OCI-M2 (cell line): ENCODE data around the gene MAPKAPK5.
"Not testable (repeated sequence)": the region's sequence is repeated elsewhere in the genome, so short reads cannot be mapped to it uniquely, and the experiment has no call there.

ENCODE experiments used
- DNase-seq: peaks from one replicate; lab custom pipeline; 2025; ENCODE audit not compliant: unreplicated experiment; lab: John Stamatoyannopoulos, UW

Gene MAPKAPK5, protein sequence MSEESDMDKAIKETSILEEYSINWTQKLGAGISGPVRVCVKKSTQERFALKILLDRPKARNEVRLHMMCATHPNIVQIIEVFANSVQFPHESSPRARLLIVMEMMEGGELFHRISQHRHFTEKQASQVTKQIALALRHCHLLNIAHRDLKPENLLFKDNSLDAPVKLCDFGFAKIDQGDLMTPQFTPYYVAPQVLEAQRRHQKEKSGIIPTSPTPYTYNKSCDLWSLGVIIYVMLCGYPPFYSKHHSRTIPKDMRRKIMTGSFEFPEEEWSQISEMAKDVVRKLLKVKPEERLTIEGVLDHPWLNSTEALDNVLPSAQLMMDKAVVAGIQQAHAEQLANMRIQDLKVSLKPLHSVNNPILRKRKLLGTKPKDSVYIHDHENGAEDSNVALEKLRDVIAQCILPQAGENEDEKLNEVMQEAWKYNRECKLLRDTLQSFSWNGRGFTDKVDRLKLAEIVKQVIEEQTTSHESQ

DNA sequence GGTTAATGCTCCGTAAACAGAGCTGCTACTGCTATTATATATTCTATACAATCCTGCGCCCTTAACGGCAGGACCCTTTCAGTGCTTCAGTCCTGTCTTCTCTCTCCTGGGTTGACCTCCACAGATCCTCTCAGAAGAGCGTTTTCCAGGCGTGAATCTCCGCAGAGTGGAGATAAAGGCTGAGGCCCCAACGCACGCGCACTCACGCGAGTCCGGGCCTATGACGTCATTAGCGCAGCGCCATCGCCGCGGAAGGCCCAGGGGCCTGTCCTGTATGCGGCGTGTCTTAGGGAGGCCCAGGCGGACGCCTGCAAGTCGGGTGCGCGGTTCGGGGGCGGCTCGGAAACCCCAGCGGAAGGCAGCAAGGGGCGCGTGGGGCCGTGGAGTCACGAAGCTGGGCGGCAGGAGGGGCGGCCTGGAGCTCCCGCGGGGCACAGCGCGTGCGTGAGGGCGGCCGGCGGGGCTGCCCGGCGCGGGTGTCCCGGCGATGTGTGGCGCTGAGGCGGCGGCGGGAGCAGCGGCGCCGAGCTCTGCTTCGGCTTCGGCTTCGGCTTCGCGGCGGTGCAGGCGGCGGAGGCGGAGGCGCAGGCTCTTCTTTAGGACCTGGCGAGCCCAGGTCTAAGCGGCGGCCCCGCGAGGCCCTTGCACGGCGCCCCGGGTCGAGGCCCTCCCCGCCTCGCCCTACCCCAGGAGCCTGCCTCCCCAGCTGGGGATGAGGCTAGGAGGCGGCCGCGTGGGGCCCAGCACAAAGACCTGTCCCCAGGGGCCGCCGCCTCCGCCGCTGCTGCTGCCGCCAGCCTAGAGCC is at the start of gene MAPKAPK5:
Gene MAPKAPK5, plus strand, starts transcription at position 479 of the 806 bp plus-strand sequence. CDS start 506 bp downstream, outside the sequence.
- peak; percentile 54 for DNase-seq

DNA sequence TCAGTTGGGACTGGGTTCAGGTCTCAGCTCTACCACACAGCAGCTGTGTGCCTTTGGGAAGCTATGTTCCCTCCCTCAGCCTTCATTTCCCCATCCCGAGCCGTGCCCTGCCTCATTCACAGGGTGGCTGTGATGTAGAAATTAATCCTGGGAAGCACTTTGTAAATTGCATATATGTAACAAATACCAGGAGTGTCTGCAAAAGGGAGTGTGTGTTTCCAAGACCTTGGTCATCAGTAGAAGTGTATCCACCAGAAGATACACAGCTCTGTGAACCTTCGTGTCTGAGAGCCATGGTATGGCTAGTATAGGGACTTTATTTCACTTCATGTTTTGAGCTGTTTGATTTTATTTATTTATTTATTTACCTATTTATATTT is 49.2 kb upstream of the MAPKAPK5 start:
- no peak for DNase-seq

DNA sequence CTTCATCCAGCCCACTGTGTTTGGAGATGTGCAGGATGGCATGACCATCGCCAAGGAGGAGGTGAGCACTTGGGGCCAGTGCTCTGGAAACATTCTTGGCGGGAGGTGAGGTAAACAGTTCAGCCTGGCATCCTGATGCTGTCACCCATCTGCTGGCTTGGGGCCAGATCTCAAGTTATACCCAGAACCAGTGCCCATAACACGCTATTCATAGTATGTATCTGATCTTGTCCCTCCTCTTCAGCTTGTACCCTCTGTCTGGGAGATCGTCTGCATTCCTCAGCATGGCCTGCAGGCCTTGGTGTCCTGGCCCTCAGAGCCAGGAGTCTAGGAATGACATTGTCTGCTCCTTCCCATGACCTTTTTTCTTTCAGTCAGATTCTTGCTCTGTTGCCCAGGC is 43.8 kb upstream of the MAPKAPK5 start:
- no peak for DNase-seq

DNA sequence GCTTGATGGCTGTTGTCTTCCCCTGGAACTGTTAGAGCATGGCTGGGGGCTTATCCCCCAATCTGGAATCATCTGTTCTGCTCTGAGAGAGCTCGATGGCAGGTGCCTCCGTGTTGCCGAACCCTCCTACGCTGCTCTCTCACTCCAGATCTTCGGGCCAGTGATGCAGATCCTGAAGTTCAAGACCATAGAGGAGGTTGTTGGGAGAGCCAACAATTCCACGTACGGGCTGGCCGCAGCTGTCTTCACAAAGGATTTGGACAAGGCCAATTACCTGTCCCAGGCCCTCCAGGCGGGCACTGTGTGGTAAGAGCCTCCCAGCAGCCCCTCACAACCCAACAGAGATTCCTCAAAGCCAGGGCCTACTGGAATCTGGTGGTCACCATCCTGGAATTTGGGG is 42.3 kb upstream of the MAPKAPK5 start:
- no peak for DNase-seq

DNA sequence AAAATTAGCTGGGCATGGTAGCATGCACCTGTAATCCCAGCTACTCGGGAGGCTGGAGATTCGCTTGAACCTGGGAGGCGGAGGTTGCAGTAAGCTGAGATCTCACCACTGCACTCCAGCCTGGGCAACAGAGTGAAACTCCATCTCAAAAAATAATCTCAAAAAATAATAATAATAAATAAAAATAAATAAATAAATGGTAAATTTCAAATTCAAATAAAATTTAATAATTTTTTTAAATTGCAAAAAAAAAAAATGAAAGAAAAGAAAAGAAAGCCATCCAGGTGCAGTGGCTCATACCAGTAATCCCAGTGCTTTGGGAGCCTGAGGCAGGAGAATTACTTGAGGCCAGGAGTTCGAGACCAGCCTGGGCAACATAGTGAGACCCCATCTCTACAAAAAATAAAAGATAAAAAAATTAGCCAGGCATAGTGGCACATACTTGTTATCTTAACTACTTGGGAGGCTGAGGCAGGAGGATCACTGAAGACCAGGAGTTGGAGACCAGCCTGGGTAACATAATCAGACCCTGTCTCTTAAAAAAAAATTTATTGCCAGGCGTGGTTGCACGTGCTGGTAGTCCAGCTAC is 38.9 kb upstream of the MAPKAPK5 start:
- DNase-seq, result no peak

DNA sequence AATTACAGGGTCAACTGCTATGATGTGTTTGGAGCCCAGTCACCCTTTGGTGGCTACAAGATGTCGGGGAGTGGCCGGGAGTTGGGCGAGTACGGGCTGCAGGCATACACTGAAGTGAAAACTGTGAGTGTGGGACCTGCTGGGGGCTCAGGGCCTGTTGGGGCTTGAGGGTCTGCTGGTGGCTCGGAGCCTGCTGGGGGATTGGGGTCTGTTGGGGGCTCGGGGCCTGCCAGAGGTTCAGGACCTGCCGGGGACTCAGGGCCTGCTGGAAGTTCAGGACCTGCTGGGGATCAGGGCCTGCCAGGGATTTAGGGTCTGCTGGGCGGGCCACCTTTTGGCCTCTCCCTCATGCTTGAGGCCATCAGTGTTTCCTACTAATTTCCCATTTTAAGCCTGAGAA is 38.2 kb upstream of the MAPKAPK5 start:
- no peak for DNase-seq

DNA sequence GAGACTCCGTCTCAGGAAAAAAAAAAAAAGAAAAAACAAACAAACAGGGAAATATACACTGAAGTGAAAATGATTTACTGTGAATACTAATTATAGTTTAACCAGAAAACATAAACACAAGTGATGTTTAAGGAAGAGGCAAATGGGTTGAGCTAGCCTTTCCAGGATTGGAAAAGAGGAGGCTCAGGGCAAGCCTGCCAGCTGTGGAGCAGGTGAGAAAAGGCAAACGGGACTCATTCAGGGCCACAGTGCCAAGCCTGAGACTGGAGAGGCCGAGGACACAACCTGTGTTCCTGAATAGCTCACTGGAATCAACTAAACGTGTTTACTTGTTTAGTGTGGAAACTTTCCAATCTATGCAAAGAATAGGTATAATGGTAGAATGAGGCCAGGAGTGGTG is 35.7 kb upstream of the MAPKAPK5 start:
- DNase-seq, result no peak

DNA sequence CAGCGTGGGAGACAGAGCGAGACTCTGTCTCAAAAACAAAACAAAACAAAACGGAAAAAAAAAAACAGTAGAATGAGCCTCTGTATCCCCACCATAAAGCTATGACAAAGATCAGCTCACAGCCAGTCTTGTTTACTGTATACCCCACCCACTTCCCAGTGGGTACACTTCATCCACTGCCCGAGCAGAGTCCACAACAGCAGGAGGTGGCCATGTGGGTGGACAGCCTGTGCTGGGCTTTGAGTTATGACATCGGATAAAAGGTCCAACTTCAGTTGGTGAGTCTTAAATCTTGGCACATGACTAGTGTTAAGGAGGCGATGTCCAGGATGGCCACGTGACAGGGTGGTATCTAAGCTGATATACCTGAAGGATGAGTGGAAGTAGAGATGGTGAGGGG is 34.8 kb upstream of the MAPKAPK5 start:
- DNase-seq, result no peak

DNA sequence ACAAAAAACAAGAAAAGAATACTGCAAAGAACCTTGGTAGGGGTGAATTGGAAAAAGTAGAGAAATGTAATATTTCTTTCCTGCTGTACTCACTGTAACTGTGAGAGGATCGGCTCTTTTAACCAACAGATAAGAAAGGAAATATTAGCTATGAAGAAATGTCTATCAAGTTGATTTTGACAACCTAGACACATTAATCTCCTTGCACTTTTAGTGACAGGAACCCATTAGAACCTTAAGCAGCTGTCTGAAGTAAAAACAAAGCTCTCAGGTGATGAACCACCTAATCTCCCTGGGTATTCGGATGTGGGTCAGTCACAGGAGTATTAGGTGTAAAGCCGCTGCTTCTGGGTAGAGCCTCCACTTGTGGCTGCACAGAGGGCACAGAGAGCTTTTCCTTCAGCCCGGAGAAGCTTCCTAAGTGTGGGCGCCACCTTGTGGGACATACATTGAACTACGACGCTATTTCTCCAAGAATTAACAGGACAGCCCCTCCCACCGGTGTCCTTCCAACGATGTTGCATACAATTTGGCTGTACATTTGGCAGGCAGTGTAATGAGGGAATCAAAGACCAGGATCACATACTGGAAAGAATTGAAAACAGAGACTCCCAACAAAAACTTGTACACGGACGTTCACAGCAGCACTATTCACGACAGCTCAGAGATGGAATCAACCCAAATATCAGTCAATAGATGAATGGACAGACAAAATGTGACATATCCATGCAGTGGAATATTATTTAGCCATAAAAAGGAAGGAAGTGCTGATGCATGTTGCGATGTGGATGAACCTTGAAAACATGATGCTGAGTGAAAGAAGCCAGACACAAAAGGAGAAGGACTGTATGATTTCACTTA is 28.9 kb upstream of the MAPKAPK5 start:
- peak; percentile 50 for DNase-seq

DNA sequence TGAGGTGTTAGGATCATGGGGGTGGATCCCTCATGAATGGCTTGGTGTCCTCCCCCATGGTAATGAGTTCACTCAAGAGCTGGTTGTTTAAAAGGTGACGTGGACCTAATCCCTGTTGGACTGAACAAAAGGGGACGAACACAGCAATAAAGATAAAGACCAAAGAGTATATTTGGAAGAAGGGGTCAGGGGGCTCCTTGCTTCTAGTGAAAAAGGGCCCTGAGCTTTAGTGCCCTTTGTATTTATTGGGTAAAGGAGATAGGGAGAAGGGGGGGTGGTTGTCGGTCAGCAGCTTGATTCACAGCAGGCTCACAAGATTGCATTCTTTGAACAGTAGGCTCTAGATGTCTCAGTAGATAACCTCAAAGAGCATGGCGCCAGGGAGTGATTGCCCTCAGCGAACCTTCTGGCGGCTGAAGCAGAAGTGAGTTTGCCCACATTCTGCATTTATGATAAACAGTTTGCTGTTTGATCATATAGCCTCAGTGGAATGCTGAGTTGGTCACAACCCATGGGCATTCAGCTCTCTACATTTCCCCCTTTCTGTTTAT is 25.9 kb upstream of the MAPKAPK5 start:
- DNase-seq, result no peak

DNA sequence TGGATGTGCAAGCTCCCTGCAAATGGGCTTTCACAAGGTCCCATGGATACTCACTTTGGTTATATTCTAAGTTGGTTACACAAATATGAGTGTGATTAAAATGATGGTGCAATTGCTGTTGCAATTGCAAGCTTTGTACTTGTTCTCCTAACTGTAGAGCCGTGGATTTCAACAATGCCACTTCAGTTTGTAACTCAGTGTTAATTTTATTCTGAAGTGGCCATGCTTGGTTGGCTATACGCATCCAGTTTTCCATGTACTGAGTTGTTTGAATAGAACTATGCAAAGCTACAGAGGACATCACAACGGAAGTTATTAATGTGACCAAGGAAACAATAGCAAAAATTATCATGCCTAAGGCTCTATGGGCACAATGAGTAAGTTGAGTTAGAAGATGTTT is 25.1 kb upstream of the MAPKAPK5 start:
- not testable (repeated sequence) for DNase-seq

DNA sequence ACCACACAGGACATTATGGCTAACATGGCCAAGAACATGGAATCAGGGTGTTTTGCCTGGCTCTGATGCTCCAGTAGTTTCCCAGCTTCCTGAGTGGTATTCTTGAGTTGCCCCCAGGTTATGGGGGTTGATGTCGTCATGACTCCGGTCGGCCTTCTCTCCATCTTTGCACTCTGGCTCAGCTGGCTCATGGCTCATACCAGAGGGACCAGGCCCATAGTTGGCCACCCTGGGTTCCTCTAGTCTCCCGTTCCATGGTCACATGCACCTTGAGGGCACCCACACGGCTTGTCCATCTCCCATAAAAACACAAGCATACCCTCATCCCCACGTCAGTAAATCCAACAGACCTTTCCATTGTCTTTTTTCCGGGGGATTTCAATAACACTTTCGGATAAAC is 23.7 kb upstream of the MAPKAPK5 start:
- DNase-seq, result no peak

DNA sequence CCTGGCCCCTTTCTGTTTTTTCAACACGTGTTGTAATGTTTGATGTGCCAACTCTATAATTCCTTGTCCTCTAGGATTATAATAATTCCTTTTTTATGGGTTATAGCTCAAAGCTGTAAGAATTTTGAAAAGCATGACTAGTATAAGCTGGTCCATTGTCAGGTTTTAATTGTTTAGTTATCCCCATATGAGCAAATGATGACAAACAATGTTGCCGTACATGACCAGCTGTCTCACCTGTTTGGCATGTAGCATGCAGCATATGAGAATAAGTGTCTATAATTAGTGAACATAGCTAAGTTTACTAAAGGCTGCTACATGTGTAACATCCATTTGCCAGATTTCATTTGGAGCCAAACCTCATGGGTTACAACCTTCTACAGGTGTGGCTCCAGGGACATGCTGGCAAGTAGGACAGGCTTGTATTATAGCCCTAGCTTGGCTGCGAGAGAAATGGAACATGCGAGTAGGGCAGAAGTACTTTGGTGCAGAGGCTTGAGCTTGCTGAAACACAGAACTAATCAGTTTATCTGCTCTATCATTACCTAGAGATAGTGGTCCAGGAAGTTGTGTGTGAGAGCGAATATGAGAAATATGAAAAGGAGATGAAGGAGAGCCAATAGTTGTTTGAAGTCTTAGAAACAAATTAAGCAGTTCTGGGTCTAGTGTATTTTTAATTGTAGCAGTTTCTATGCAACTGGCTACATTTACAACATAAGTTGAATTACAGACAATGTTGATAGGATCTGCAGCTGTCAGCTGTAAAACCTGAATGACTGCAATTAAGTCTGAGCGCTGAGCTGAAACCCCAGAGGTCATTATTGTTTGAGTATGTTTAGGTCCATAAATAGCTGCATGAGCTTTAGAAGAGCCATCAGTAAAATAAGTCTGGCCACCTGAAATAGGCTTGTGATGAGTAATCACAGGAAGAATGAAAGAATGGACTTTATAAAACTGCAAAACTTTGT is 22.6 kb upstream of the MAPKAPK5 start:
- DNase-seq, result no peak

DNA sequence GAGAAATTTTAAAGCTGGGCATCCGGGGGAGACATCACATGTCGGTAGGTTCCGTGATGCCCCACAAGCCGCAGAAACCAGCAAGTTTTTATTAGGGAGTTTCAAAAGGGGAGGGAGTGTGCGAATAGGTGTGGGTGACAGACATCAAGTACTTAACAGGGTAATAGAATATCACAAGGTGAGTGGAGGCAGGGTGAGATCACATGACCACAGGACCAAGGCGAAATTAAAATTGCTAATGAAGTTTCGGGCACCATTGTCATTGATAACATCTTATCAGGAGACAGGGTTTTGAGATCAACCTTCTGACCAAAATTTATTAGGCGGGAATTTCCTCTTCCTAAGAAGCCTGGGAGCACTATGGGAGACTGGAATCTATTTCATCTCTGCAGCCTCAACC is 21.2 kb upstream of the MAPKAPK5 start:
- not testable (repeated sequence) for DNase-seq

DNA sequence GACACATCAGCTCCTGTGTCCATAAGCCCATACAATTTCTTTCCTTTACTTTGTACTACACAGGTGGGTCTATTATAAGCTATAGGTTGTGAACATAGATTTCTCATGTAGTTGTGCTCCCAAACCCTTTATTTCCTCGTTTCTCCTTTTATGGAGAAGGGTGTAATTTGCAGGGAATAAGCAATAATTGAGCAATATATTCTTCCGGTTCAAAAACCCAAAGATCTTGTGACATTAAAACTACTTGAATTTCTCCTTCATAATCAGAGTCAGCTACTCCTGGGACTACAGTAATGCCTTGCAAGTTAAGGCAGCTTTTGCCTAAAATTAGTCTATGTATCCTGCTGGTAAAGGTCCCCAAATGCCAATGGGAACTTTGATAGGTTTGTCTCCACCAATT is 19.1 kb upstream of the MAPKAPK5 start:
- DNase-seq, result no peak

DNA sequence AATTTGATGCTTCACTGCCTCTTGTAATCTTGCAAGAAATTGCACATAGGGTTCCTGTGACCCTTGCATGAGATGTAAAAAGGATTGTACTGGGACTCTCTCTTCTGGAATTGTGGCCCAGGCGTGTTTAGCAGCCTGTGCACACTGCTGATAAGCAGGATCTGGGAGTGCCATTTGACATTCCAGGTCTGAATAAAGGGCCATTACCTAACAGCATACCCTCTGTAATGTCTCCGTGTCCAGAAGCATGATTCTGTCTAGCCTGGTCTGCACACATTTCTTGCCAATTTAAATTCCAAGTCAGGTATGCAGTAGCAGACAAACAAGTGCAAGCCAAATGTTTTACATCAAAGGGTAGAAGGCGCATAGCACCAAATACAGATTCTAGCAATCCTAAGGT is 18.1 kb upstream of the MAPKAPK5 start:
- no peak for DNase-seq

DNA sequence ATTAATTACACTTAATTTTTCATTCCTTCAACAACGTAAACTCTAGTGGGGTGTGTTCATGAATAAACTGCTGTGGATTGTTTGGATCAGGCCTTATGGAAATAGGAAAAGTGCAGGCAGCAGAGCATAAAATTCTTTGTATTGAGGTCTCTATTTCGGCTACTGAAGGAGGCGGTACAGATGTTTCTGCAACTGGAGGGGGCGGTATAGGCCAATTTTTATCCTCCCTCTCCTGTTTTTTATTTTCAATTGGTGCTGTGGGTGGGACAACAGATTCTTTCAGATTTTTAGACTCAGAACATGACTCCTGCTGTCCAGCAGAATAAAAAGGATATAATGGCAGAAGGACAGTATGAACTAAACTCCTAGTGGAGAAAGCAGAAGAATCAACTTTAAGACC is 17.7 kb upstream of the MAPKAPK5 start:
- not testable (repeated sequence) for DNase-seq

DNA sequence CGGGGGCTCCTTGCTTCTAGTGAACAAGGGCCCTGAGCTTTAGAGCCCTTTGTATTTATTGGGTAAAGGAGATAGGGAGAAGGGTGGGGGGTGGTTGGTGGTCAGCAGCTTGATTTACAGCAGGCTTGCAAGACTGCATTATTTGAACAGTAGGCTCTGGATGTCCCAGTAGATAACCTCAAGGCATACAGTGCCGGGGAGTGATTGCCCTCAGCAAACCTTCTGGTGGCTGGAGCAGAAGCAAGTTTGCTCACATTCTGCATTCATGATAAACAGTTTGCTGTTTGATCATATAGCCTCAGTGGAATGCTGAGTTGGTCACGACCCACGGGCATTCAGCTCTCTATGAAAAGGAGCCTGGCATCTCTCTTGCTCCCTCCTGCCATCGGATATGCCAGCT is 16.5 kb upstream of the MAPKAPK5 start:
- DNase-seq, result no peak

DNA sequence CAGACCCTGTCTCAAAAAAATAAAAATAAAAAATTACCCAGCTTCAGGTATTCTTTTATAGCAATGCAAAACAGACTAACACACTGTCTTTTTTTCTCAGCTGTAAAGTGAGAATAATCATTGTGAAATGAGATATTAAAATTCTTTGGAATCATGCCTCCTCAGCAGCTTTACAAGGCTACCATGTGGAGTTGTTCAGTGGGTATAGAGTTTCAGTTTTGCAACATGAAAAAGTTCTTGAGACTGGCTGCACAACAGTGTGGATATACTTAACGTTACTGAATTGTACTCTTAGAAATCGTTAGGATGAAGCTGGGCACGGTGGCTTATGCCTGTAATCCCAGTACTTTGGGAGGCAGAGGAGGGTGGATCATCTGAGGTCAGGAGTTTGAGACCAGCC is 15.7 kb upstream of the MAPKAPK5 start:
- DNase-seq, result no peak
